ENCODE data around the gene KIAA1671.

The KIAA1671 gene

GRCh38 chr22:25024895-25025294, 72.4 kb downstream of the KIAA1671 start:
- TF ChIP-seq CTCF (IDR thresholded peaks at IDR 0.05; ENCODE audit: low read depth, low read length) = no peak
- H3K4me3 ChIP-seq (ENCODE audit: low read depth, low read length) = no peak overlapping the region
- in situ Hi-C loops (cut with HindIII; ENCODE audit: low sequenced_read_pairs) = no loop called here
- no peak for DNase-seq (ENCODE audit: low read depth, low spot score)

- in situ Hi-C loops (cut with HindIII; ENCODE audit: low sequenced_read_pairs) = no loop called here
- H3K4me3 ChIP-seq (ENCODE audit: low read depth, low read length) = no peak overlapping the region
Measured at GRCh38 chr22:25025491-25026400, 73.2 kb downstream of the KIAA1671 start.

GRCh38 chr22:25027043-25027906, 74.8 kb downstream of the KIAA1671 start:
- TF ChIP-seq CTCF (IDR thresholded peaks at IDR 0.05; ENCODE audit: low read depth, low read length) = no peak
- DNase-seq (ENCODE audit: low read depth, low spot score) = no peak
- in situ Hi-C loops (cut with HindIII; ENCODE audit: low sequenced_read_pairs) = no loop called here
- no peak overlapping the region for H3K4me3 ChIP-seq (ENCODE audit: low read depth, low read length)

More at GRCh38 chr22:25025491-25026400, 73.2 kb downstream of the KIAA1671 start:
- peak; percentile 60 for DNase-seq (ENCODE audit: low read depth, low spot score)
- TF ChIP-seq CTCF (IDR thresholded peaks at IDR 0.05; ENCODE audit: low read depth, low read length) = no peak

- H3K4me3 ChIP-seq (ENCODE audit: low read depth, low read length) = no peak overlapping the region
- peak; percentile 22 for DNase-seq (ENCODE audit: low read depth, low spot score)
- in situ Hi-C loops (cut with HindIII; ENCODE audit: low sequenced_read_pairs) = no loop called here
- peak; percentile 74 for TF ChIP-seq CTCF (IDR thresholded peaks at IDR 0.05; ENCODE audit: low read depth, low read length)
Measured at GRCh38 chr22:25027959-25028840, 75.7 kb downstream of the KIAA1671 start.

GRCh38 chr22:25028841-25029141, 76.3 kb downstream of the KIAA1671 start:
- in situ Hi-C loops (cut with HindIII; ENCODE audit: low sequenced_read_pairs) = no loop called here
- no peak overlapping the region for H3K4me3 ChIP-seq (ENCODE audit: low read depth, low read length)
- DNase-seq (ENCODE audit: low read depth, low spot score) = no peak
- no peak for TF ChIP-seq CTCF (IDR thresholded peaks at IDR 0.05; ENCODE audit: low read depth, low read length)

GRCh38 chr22:25029181-25029580, 76.7 kb downstream of the KIAA1671 start:
- no peak for TF ChIP-seq CTCF (IDR thresholded peaks at IDR 0.05; ENCODE audit: low read depth, low read length)
- no peak overlapping the region for H3K4me3 ChIP-seq (ENCODE audit: low read depth, low read length)
- in situ Hi-C loops (cut with HindIII; ENCODE audit: low sequenced_read_pairs) = no loop called here
- DNase-seq (ENCODE audit: low read depth, low spot score) = no peak

Data from astrocyte of the spinal cord (primary cell).